Panc1 (cell line): ENCODE results near the gene SEMA3D. TPM values are rescaled to one million over a fixed set of nuclear protein-coding genes. Genes with fewer than 3 reads are reported as not detected.

Experiments used
- ATAC-seq: fragments of 200-7000 bp; cut with Tn5 transposase; 2 replicates; pipeline ENCODE4 v1.9.1; 2020; ENCODE audit warnings: mild to moderate bottlenecking, moderate library complexity
- BruUV-seq: library from RNA; stranded (reverse); fragments of 400-500 nt; replicated peaks from 2 replicates; lab custom pipeline; 2021; lab: Mats Ljungman, UMichigan
- CTCF ChIA-PET: fragments of 300-600 bp; sonication (Branson Sonifier 250); formaldehyde crosslinking; loops from one replicate; lab custom pipeline; 2022; ENCODE audit warnings: antibody characterized with exemption; lab: Charles Lee
- POLR2A ChIA-PET: fragments of 300-600 bp; sonication (Branson Sonifier 250); formaldehyde crosslinking; loops from one replicate; lab custom pipeline; 2022; ENCODE audit warnings: antibody characterized with exemption; lab: Charles Lee
- DNase-seq: peaks from one replicate; pipeline ENCODE4 v3.0.0-alpha.2; 2010; ENCODE audit warnings: low read depth, low spot score
- H3K27ac ChIP-seq: 2 replicates; pipeline ENCODE4 v1.5.1; 2011; ENCODE audit warnings: mild to moderate bottlenecking, low read length, inconsistent platforms
- H3K27me3 ChIP-seq: fragments of 200-500 bp; sonication (Bioruptor generic); 2 replicates; pipeline ENCODE4 v1.6.0; 2014; ENCODE audit warnings: low read length, inconsistent platforms; ENCODE audit not compliant: control insufficient read depth, insufficient read depth
- H3K36me3 ChIP-seq: fragments of 200-500 bp; sonication (Bioruptor generic); 2 replicates; pipeline ENCODE4 v1.5.1; 2014; ENCODE audit warnings: inconsistent platforms, mild to moderate bottlenecking, low read length, moderate library complexity; ENCODE audit not compliant: control insufficient read depth, insufficient read depth
- H3K4me1 ChIP-seq: 2 replicates; pipeline ENCODE4 v1.5.1; 2011; ENCODE audit warnings: inconsistent platforms, mild to moderate bottlenecking, low read length, moderate library complexity; ENCODE audit not compliant: control insufficient read depth, insufficient read depth
- H3K4me3 ChIP-seq, 2 experiments: 2 replicates each; pipeline ENCODE4 v1.5.1; 2011 to 2012; ENCODE audit warnings: low read depth in 2 of 2, low read length in 2 of 2, mild to moderate bottlenecking in 2 of 2, inconsistent platforms in 1 of 2, moderate library complexity in 1 of 2
- H3K9me3 ChIP-seq: fragments of 200-500 bp; sonication (Bioruptor generic); 2 replicates; pipeline ENCODE4 v1.5.1; 2014; ENCODE audit warnings: low read depth, mild to moderate bottlenecking, inconsistent platforms, low read length, moderate library complexity; ENCODE audit not compliant: control insufficient read depth, insufficient read depth
- POLR2AphosphoS5 ChIP-seq: IDR thresholded peaks from 2 replicates; pipeline ENCODE4 v1.6.1; 2012; ENCODE audit warnings: mild to moderate bottlenecking, low read depth, low read length, moderate library complexity
- SIN3A ChIP-seq: IDR thresholded peaks from 2 replicates; pipeline ENCODE4 v1.6.1; 2012; ENCODE audit warnings: low read depth, mild to moderate bottlenecking, low read length, moderate library complexity, borderline replicate concordance; ENCODE audit not compliant: insufficient read depth
- TCF7L2 ChIP-seq: IDR thresholded peaks from 2 replicates; pipeline ENCODE4 v1.6.1; 2011; ENCODE audit warnings: mild to moderate bottlenecking, low read depth, low read length, inconsistent platforms
- in situ Hi-C: cut with HindIII; loops from 2 replicates; pipeline ENCODE4 v1.10.0; 2016; ENCODE audit warnings: low sequenced_read_pairs, low pct_unique_long_range_greater_than_20kb
- intact Hi-C: fragments of 100-400 bp; cut with micrococcal nuclease; formaldehyde crosslinking; loops from one replicate; pipeline ENCODE4 v1.10.0; 2022; ENCODE audit not compliant: unreplicated experiment
- total RNA-seq: library from RNA; stranded (reverse); gene quantifications from one replicate; pipeline ENCODE4 v1.2.1, GENCODE V29; 2021; ENCODE audit not compliant: unreplicated experiment
- TF ChIP-seq, protein P1 (sequence below): fragments of 450-650 bp; IDR thresholded peaks from 2 replicates; pipeline ENCODE4 v1.5.1; 2017; ENCODE audit warnings: mild to moderate bottlenecking
- TF ChIP-seq, protein P2 (sequence below), 2 experiments: IDR thresholded peaks; 2 replicates each; pipeline ENCODE4 v1.6.1; 2011 to 2012; ENCODE audit warnings: low read depth in 2 of 2, control low read depth in 1 of 2, low read length in 1 of 2, mild to moderate bottlenecking in 1 of 2, moderate library complexity in 1 of 2; ENCODE audit not compliant: insufficient read depth in 1 of 2

SEMA3D gene
- total RNA-seq, 1 experiment from 2014 or later = 11.5 TPM

DNA sequence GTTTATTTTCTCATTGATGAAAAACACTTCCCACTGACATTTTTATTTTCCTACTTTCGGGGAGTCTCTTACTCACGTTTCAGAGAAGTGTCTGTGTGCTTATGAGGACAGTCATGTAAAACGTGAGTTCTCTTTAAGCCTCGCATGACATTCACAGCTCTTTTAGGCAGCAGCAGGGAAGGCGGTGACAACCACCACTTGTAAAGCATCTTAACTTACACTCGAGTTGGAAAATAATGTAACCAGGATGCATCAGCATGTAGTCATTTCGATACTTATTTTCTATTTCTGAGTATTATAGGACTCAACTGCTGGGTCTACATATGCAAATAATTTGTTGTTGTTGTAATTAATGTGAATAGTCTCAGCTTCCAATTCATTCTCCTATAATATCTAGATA lies 153.6 kb downstream of the SEMA3D start:
- intact Hi-C loops (no loop called here), in situ Hi-C loops (no loop called here)
- no peak for ATAC-seq
- TF ChIP-seq, protein P1, sequence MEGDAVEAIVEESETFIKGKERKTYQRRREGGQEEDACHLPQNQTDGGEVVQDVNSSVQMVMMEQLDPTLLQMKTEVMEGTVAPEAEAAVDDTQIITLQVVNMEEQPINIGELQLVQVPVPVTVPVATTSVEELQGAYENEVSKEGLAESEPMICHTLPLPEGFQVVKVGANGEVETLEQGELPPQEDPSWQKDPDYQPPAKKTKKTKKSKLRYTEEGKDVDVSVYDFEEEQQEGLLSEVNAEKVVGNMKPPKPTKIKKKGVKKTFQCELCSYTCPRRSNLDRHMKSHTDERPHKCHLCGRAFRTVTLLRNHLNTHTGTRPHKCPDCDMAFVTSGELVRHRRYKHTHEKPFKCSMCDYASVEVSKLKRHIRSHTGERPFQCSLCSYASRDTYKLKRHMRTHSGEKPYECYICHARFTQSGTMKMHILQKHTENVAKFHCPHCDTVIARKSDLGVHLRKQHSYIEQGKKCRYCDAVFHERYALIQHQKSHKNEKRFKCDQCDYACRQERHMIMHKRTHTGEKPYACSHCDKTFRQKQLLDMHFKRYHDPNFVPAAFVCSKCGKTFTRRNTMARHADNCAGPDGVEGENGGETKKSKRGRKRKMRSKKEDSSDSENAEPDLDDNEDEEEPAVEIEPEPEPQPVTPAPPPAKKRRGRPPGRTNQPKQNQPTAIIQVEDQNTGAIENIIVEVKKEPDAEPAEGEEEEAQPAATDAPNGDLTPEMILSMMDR = no peak
- TF ChIP-seq, protein P2, sequence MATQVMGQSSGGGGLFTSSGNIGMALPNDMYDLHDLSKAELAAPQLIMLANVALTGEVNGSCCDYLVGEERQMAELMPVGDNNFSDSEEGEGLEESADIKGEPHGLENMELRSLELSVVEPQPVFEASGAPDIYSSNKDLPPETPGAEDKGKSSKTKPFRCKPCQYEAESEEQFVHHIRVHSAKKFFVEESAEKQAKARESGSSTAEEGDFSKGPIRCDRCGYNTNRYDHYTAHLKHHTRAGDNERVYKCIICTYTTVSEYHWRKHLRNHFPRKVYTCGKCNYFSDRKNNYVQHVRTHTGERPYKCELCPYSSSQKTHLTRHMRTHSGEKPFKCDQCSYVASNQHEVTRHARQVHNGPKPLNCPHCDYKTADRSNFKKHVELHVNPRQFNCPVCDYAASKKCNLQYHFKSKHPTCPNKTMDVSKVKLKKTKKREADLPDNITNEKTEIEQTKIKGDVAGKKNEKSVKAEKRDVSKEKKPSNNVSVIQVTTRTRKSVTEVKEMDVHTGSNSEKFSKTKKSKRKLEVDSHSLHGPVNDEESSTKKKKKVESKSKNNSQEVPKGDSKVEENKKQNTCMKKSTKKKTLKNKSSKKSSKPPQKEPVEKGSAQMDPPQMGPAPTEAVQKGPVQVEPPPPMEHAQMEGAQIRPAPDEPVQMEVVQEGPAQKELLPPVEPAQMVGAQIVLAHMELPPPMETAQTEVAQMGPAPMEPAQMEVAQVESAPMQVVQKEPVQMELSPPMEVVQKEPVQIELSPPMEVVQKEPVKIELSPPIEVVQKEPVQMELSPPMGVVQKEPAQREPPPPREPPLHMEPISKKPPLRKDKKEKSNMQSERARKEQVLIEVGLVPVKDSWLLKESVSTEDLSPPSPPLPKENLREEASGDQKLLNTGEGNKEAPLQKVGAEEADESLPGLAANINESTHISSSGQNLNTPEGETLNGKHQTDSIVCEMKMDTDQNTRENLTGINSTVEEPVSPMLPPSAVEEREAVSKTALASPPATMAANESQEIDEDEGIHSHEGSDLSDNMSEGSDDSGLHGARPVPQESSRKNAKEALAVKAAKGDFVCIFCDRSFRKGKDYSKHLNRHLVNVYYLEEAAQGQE (IDR thresholded peaks at IDR 0.05; ENCODE audit: insufficient read depth in 1 of 2, low read depth in 2 of 2, low read length in 1 of 2) = no peak
- TF ChIP-seq TCF7L2 = no peak
- no peak for TF ChIP-seq POLR2AphosphoS5
- no peak for TF ChIP-seq SIN3A
- ChIA-PET POLR2A (interaction anchor here (0.5 kb wide), 1 partner anchor 13 kb away, joined by 3 read pairs; no protein-coding TSS in a partner anchor), CTCF (no interaction called here)
- Histone ChIP-seq H3K27me3 (no peaks in the 10 kb centered on the region), H3K9me3 (no peaks in the 10 kb centered on the region), H3K27ac (no peak overlapping the region), H3K4me3 (no peak overlapping the region), H3K4me1 (peaks cover 8% of the 10 kb centered on the region; the same call in 1 of the 2 replicates), H3K36me3 (no peaks in the 10 kb centered on the region)
- DNase-seq = no peak
- BruUV-seq = no TSS peak

DNA sequence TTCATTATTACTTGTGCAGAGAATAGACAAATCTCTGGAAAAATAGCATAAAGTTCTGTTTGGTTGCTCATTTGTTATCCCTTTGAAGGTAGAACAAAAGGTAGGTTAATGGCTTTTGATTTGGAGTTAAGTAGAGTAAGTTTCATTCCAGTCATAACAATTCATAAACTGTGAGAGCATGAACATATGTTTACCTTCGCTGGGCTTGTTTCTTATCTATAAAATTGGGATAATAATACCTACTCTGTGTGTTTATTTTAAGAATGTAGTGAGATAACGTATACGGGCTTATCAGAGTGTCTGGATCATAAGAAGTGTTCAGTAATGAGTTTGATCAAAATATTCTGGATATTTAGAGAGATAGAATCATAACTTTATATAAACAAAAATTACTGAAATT lies 155.4 kb downstream of the SEMA3D start:
- TF ChIP-seq, protein P1 = no peak
- TF ChIP-seq POLR2AphosphoS5 = no peak
- TF ChIP-seq, protein P2 (IDR thresholded peaks at IDR 0.05; ENCODE audit: insufficient read depth in 1 of 2, low read depth in 2 of 2, low read length in 1 of 2) = no peak
- no peak for TF ChIP-seq TCF7L2
- TF ChIP-seq SIN3A = no peak
- intact Hi-C loops = loop anchor here (2.0 kb wide), 1 partner anchor 819 kb away; no protein-coding TSS in a partner anchor
- Histone ChIP-seq H3K36me3 (no peaks in the 10 kb centered on the region), H3K27me3 (no peaks in the 10 kb centered on the region), H3K4me3 (no peak overlapping the region), H3K9me3 (no peaks in the 10 kb centered on the region), H3K27ac (no peak overlapping the region), H3K4me1 (peaks cover 8% of the 10 kb centered on the region; the same call in 1 of the 2 replicates)
- no peak for DNase-seq
- ATAC-seq = no peak
- ChIA-PET CTCF (interaction anchor here (0.5 to 0.6 kb wide), 2 partner anchors 124 to 556 kb away, joined by 3 read pairs; no protein-coding TSS in a partner anchor), POLR2A (no interaction called here)
- no TSS peak for BruUV-seq
- in situ Hi-C loops = no loop called here
